Heart right ventricle (tissue), 16 donors: ENCODE data around the gene SH3PXD2B. TPM values are rescaled to one million over a fixed set of nuclear protein-coding genes. Genes with fewer than 3 reads are reported as not detected.

Experiments used
- ATAC-seq, 8 donors: fragments of 200-7000 bp; cut with Tn5 transposase; one replicate each; pipeline ENCODE4 v1.9.1; 2020; ENCODE audit warnings: mild to moderate bottlenecking in 8 of 8, moderate library complexity in 8 of 8, moderate number of reproducible peaks in 1 of 8
- DNase-seq, 2 donors: peaks; one replicate each; pipeline ENCODE4 v3.0.0-alpha.2; 2020
- H3K27ac ChIP-seq, 10 donors: fragments of 200-600 bp; sonication (generic) in 2 of 10; one replicate each; pipeline versions ENCODE4 v1.5.0 to v1.8.0; 2020 to 2022; ENCODE audit warnings: mild to moderate bottlenecking in 3 of 10
- H3K27me3 ChIP-seq, 7 donors: fragments of 200-600 bp; one replicate each; pipeline ENCODE4 v1.8.0; 2021 to 2022; ENCODE audit warnings: mild to moderate bottlenecking in 2 of 7
- H3K36me3 ChIP-seq, 9 donors: fragments of 200-600 bp; sonication (generic) in 1 of 9; one replicate each; pipeline versions ENCODE4 v1.5.0 to v1.8.0; 2020 to 2022; ENCODE audit warnings: mild to moderate bottlenecking in 2 of 9
- H3K4me1 ChIP-seq, 9 donors: fragments of 200-600 bp; sonication (generic) in 1 of 9; one replicate each; pipeline versions ENCODE4 v1.5.0 to v1.8.0; 2020 to 2022; ENCODE audit warnings: mild to moderate bottlenecking in 4 of 9
- H3K4me3 ChIP-seq, 10 donors: fragments of 200-600 bp; sonication (generic) in 2 of 10; one replicate each; pipeline versions ENCODE4 v1.5.0 to v1.8.0; 2020 to 2022; ENCODE audit warnings: mild to moderate bottlenecking in 7 of 10, moderate library complexity in 2 of 10
- H3K9me3 ChIP-seq, 11 donors: fragments of 200-600 bp in 10 of 11; sonication (generic) in 2 of 11; one replicate each; pipeline versions ENCODE4 v1.5.0 to v1.8.0; 2013 to 2022; ENCODE audit warnings: mild to moderate bottlenecking in 2 of 11, control low read depth in 1 of 11, moderate library complexity in 1 of 11
- WGBS, 2 donors: extraction: QIAGEN DNeasy Blood & Tissue Kit; methylation state at CpG; one replicate each; pipeline ENCODE4 v1.1.7; 2013; ENCODE audit warnings: inconsistent platforms in 1 of 2; 5-methylcytosine and 5-hydroxymethylcytosine counted together
- intact Hi-C, 10 donors: fragments of 100-400 bp; cut with DNase I; formaldehyde crosslinking; loops; one replicate each; pipeline versions ENCODE4 v1.11.1 to v1.14.2; 2022
- polyA plus RNA-seq, 2 donors: library from polyadenylated mRNA; stranded (reverse); fragments of 200-250 nt; gene quantifications; one replicate each; pipeline ENCODE4 v1.2.3, GENCODE V29; 2013
- total RNA-seq, 10 donors: library from RNA; stranded (reverse); fragmentation: NEBNext Ultra II Directional in 3 of 10; extraction: Animal tissue kit (Norgen Biotek cat#: 25700) in 3 of 10; gene quantifications; one replicate each; pipeline versions ENCODE4 v1.2.1 to v1.2.4, GENCODE V29; 2021 to 2023
- TF ChIP-seq, protein P1 (sequence below), 9 donors: fragments of 200-600 bp; sonication (generic) in 2 of 9; IDR thresholded peaks; one replicate each; pipeline versions ENCODE4 v1.5.0 to v1.8.0; 2021 to 2022; ENCODE audit warnings: antibody characterized with exemption in 9 of 9, mild to moderate bottlenecking in 5 of 9, moderate library complexity in 1 of 9
- donor health status: Arrhythmogenic right ventricular cardiomyopathy.
- donor health status: ischemic (EF 13 %, LVEDD 7.1; RV severe dilation, severe dysfunction).
- donor health status: healthy with polysubstance abuse.
- donor health status: DM: no; HTN: yes; CAD: no.
- donor health status: DM: no; HTN: no; CAD: no.
- donor health status: ischemic (EF 25% LVEDD 6.9; RV normal size, moderate dysfunction).
- donor health status: ischemic (EF 25% LVEDD 5.7; RV mildly dilated, moderate dysfunction).
- donor health status: healthy.
- donor health status: DM: yes; HTN: yes; CAD: no.
- donor health status: Ischemic cardiomyopathy.
- donor health status: ischemic (EF 35%, LVEDD 5.7; RV mildly dilated, moderate dysfunction).
- donor health status: nonischemic (EF 11% LVEDD 7.7; RV severe dilation, severe dysfunction).
- donor health status: DM: yes; HTN: yes; CAD: no.
- donor health status: PGD.
- donor health status: ischemic (EF 29% LVEDD 5.4; RV normal size, mild dysfunction).
- donor health status: nonischemic (EF 23%, LVEDD 6.1; RV moderate dilation, normal function).

SH3PXD2B gene
- total and polyA plus RNA-seq, 12 donors = 1.8 to 12.5 (median 5.5) TPM

DNA sequence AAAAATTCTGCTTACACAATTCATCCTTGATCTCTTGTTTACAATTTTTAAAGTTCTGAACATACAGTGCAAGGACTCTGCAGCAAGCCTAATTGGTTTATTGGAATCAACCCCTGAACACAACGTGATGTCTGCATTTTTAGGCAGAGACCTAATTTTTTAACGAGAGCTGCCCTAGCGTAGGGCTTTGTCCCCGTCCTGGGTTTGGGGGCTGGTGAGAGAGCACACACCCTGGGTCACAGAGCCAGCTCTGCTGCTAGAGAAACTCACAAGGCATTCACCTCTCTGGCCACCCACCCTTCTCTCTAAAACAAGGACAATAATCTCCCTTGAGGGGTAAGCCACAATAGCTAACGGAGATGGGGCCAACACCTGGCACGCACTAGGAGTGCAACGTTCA, 28.2 kb downstream of the SH3PXD2B start:
- ATAC-seq (peak in 1 of 8 donors; percentile 32), DNase-seq (no peak)
- 78 to 86% methylated on average over 7 of the region's 7 CpGs for WGBS, 2 donors
- TF ChIP-seq, protein P1, sequence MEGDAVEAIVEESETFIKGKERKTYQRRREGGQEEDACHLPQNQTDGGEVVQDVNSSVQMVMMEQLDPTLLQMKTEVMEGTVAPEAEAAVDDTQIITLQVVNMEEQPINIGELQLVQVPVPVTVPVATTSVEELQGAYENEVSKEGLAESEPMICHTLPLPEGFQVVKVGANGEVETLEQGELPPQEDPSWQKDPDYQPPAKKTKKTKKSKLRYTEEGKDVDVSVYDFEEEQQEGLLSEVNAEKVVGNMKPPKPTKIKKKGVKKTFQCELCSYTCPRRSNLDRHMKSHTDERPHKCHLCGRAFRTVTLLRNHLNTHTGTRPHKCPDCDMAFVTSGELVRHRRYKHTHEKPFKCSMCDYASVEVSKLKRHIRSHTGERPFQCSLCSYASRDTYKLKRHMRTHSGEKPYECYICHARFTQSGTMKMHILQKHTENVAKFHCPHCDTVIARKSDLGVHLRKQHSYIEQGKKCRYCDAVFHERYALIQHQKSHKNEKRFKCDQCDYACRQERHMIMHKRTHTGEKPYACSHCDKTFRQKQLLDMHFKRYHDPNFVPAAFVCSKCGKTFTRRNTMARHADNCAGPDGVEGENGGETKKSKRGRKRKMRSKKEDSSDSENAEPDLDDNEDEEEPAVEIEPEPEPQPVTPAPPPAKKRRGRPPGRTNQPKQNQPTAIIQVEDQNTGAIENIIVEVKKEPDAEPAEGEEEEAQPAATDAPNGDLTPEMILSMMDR (IDR thresholded peaks at IDR 0.05) = no peak
- intact Hi-C loops = no loop called here
- no peak overlapping the region for H3K4me3 ChIP-seq
- peaks cover 10 to 65% (median 24%) of the 10 kb centered on the region in 9 donors for H3K4me1 ChIP-seq
- no peaks in the 10 kb centered on the region for H3K9me3 ChIP-seq
- peaks cover 0 to 22% (median 0%) of the 10 kb centered on the region in 9 donors for H3K36me3 ChIP-seq
- peak overlapping the region in 1 of 10 donors; percentile 44 for H3K27ac ChIP-seq
- no peaks in the 10 kb centered on the region for H3K27me3 ChIP-seq

DNA sequence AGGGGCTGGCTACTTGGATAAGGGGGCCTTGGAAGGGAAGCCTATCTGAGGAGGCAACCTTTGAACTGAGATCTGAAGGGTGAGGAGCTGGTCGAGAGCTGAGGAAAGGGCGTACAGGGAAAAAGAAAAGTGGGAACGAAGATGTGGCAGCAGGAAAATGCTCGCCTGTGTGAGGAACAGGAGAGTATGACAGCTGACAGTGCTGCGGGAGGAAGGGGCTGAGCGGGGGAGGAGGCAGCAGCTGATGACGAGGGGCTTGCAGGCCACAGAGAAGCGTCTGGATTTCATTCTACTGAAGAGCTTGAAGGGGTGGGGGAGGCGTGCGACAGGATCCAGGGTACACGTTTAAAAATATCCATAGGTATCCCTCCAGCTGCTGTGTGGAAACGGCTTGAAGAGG, 28.9 kb downstream of the SH3PXD2B start:
- peak overlapping the region in 1 of 10 donors; percentile 29 for H3K27ac ChIP-seq
- H3K27me3 ChIP-seq = no peaks in the 10 kb centered on the region
- no peak overlapping the region for H3K4me3 ChIP-seq
- TF ChIP-seq, protein P1 (IDR thresholded peaks at IDR 0.05) = no peak
- peaks cover 9 to 65% (median 18%) of the 10 kb centered on the region in 9 donors for H3K4me1 ChIP-seq
- intact Hi-C loops = no loop called here
- no peak for ATAC-seq
- H3K36me3 ChIP-seq = peaks cover 0 to 28% (median 0%) of the 10 kb centered on the region in 9 donors
- H3K9me3 ChIP-seq = no peaks in the 10 kb centered on the region
- 49 to 81% methylated on average over 12 of the region's 12 CpGs for WGBS, 2 donors
- DNase-seq = no peak

DNA sequence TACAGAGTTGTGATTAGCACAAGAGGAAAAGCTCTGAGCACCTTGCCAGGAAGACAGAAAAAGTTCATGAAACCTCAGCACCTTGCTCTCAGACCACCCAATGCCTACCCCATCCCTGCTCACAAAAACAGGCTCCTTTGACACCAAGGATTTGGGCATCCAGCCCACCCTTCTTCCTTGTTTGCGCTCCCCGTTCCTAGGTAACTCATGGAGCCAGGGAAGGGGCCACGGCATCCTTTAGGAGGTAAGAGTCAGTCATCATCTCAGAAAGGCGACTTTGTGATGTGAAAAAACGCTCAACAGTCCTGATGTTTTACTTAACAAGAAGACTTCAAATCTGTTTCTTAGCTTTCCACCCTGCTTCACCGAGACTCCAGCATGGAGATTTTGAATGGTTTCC, 29.5 kb downstream of the SH3PXD2B start:
- ATAC-seq (no peak), DNase-seq (no peak)
- TF ChIP-seq, protein P1 (IDR thresholded peaks at IDR 0.05) = no peak
- Histone ChIP-seq H3K27me3 (no peaks in the 10 kb centered on the region), H3K9me3 (no peaks in the 10 kb centered on the region), H3K36me3 (peaks cover 0 to 28% (median 0%) of the 10 kb centered on the region in 9 donors), H3K4me1 (peaks cover 5 to 65% (median 14%) of the 10 kb centered on the region in 9 donors), H3K27ac (peak overlapping the region in 1 of 10 donors; percentile 29), H3K4me3 (no peak overlapping the region)
- WGBS, 2 donors = 84 to 96% methylated on average over 6 of the region's 6 CpGs
- intact Hi-C loops = no loop called here

DNA sequence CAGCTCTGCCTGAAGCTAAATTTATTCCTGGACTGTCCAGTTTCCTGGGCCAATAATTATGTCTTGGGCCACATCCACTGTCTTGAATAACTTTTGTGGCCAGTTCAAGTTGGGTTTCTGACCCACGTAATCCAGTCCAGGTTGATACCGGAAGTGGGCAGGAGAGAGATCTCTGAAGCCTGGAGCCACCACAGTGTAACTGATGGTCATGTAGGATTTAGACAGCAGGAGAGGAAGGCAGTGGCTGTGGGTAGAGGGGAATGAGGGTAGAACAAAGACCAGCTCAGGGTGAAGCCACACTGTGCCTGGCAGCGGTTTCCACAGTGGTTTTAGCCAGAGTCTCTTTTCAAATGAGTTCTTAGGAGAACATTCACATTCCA, 30.2 kb downstream of the SH3PXD2B start:
- no peaks in the 10 kb centered on the region for H3K9me3 ChIP-seq
- H3K4me3 ChIP-seq = no peak overlapping the region
- TF ChIP-seq, protein P1 (IDR thresholded peaks at IDR 0.05) = no peak
- DNase-seq (no peak), ATAC-seq (no peak)
- no peaks in the 10 kb centered on the region for H3K27me3 ChIP-seq
- peak overlapping the region in 1 of 10 donors; percentile 9 for H3K27ac ChIP-seq
- intact Hi-C loops = no loop called here
- WGBS, 2 donors = 95% methylated on average over 3 of the region's 3 CpGs
- H3K36me3 ChIP-seq = peaks cover 0 to 28% (median 0%) of the 10 kb centered on the region in 9 donors
- peaks cover 3 to 65% (median 15%) of the 10 kb centered on the region in 9 donors for H3K4me1 ChIP-seq
